HG02884 (cell line): ENCODE measurements around the gene NF2.
"Not testable (repeated sequence)": the region's sequence is repeated elsewhere in the genome, so short reads cannot be mapped to it uniquely, and the experiment has no call there.

Source experiments
- ATAC-seq: cut with Tn5 transposase; IDR thresholded peaks from one replicate; pipeline ENCODE4 v1.9.1; 2021; ENCODE audit warnings: mild to moderate bottlenecking, moderate library complexity; ENCODE audit not compliant: unreplicated experiment

Gene NF2

DNA sequence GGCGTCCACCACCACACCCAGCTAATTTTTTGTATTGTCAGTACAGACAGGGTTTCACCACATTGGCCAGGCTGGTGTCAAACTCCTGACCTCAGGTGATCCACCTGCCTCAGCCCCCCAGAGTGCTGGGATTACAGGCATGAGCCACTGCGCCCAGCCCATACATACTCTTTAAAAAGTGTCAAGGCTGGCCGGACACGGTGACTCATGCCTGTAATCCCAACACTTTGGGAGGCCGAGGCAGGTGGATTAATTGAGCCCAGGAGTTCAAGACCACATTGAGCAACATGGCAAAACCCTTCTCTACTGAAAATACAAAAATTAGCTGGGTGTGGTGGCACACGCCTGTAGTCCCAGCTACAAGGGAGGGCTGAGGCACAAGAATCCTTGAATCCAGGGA, 9.0 kb upstream of the NF2 start:
- ATAC-seq: not testable (repeated sequence)

- no peak for ATAC-seq
These were observed 7.0 kb upstream of the NF2 start for GRCh38 chr22:29596408-29596807.

DNA sequence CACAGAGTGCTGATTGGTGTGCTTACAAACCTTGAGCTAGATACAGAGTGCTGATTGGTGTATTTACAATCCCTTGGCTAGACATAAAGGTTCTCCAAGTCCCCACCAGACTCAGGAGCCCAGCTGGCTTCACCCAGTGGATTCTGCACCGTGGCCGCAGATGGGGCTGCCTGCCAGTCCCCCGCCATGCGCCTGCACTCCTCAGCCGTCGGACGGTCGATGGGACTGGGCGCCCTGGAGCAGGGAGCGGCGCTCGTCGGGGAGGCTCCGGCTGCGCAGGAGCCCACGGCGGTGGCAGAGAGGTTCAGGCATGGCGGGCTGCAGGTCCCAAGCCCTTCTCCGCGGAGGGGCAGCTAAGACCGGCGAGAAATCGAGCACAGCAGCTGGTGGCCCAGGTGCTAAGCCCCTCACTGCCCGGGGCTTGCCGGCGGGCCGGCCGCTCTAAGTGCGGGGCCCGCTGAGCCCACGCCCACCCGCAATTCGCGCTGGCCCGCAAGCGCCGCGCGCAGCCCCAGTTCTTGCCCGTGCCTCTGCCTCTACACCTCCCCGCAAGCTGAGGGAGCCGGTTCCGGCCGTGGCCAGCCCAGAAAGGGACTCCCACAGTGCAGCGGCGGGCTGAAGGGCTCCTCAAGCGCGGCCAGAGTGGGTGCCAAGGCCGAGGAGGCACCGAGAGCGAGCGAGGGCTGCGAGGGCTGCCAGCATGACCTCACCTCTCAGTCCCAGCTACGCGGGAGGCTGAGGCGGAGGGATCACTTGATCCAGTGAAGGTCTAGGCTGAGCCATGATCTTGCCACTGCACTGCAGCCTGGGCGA, 5.4 kb upstream of the NF2 start:
- not testable (repeated sequence) for ATAC-seq

DNA sequence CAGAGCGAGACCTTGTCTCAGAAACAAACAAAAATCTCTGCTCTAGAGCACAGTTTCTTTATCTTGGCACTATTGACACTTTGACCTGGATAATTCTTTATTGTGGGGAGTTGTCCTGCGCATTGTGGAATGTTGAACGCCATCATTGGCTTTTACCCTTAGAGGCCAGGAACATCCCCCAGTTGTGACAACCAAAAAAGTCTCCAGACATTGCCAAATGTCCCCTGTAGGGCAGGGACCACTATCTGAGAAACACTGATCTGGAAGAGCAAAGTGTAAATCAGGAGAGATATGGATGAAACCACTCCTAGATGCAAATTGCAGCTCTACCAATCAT, 4.8 kb upstream of the NF2 start:
- ATAC-seq: no peak

DNA sequence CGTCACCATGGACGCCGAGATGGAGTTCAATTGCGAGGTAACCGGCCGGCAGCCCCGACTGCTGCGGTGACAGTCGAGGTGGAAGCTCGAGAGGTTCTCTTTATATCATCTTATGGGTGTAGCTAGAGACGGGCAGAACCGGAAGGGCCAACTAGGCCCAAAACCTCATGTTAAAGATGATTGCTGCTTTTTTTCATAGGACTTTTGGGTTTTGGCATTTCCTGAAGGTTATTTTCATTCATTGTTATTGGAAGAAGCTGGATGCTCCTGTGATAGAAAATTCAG, 585 bp downstream of the NF2 start:
- ATAC-seq: no peak

- no peak for ATAC-seq
These were observed 2.1 kb downstream of the NF2 start for GRCh38 chr22:29605527-29605850.

DNA sequence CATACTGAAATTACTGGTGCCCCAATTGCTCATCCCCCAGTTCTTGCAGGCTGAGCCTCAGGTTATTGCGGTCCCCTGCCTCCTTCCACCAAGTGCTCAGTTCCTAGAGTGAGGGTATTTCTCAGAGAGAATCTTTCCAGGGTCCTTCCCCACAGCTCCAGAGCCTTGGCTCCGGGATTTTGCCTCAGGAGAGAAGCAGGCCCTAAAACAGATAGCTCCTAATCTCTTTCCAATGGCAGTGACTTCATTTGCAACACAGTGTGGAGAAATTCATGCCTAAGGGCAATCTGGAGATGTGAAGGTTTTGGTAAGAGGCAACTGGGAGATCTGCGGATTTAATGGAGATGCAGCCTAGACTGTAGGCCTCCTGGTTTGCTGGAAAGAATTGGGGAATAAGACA, 2.9 kb downstream of the NF2 start:
- no peak for ATAC-seq

GRCh38 chr22:29607426-29607825, 4.0 kb downstream of the NF2 start:
- ATAC-seq: no peak

DNA sequence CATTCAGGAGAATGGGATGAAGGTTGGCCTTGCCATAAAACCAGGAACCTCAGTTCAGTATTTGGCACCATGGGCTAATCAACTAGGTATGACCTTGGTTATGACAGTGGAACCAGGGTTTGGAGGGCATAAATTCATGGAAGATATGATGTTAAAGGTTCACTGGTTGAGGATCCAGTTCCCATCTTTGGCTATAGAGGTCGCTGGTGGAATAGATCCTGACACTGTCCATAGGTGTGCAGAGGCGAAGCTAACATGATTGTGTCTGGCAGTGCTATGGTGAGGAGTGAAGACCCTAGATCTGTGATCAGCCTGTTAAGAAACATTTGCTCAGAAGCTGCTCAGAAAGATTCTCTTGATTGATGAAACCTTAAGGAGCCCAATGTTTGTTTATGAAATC, 5.7 kb downstream of the NF2 start:
- ATAC-seq: no peak

DNA sequence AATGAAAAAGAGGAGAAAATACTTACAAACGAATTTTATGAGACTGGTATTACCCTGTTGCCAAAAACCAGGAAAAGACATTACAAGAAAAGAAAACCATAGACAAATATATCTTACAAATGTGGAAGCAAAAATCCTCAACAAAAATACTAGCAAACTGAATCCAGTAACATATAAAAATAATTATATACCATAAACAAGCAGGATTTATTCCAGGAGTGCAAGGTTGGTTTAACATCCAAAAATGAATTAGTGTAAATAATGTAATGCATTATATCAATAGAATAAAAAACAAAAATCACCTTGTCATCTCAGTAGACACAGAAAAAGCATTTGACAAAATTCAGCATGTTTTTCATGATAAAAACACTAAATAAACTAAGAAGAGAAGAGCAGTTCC, 7.3 kb downstream of the NF2 start:
- ATAC-seq: no peak

DNA sequence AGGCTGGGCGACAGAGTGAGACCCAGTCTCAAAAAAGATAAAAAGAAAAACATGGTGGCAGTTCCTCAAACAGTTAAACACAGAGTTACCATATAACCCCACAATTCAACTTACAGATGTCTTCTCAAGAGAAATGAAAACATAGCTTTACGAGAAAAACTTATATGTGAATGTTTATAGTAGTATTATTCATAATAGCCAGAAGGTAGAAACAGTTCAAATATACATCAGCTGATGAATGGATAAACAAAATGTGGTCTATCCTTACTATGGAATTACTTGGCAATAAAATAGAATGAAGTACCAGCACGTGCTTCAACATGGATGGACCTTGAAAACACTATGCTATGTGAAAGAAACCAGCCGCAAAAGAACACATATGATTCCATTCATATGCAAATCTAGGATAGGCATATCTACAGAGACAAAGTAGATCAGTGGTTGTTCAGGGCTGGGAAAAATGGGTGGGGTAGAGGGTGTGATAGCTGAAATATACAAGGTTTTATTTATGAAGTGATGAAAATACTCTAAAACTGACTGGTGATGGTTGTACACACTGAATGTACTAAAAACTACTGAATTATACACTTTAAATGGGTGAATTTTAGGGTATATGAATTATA, 12.4 kb downstream of the NF2 start:
- no peak for ATAC-seq

GRCh38 chr22:29617922-29618629, 14.6 kb downstream of the NF2 start:
- ATAC-seq: no peak

- ATAC-seq: no peak
These were observed 18.5 kb downstream of the NF2 start for GRCh38 chr22:29621761-29622526.

DNA sequence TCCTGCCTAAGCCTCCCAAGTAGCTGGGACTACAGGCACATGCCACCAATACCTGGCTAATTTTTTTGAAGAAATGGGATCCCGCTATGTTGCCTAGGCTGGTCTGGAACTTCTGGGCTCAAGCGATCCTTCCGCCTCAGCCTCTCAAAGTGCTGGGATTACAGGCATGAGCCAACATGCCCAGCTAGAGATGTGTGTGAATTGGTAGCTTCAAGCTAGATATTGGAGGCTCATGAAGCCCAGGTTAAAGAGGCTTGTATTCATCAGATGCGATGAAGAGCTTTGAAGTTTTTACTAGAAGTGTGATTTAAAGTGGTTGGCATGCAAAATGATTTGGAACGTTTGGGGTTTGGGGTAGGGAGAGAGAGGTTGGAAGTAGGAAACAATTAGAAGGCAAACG, 19.6 kb downstream of the NF2 start:
- ATAC-seq: no peak

GRCh38 chr22:29623553-29624169, 20.2 kb downstream of the NF2 start:
- no peak for ATAC-seq

DNA sequence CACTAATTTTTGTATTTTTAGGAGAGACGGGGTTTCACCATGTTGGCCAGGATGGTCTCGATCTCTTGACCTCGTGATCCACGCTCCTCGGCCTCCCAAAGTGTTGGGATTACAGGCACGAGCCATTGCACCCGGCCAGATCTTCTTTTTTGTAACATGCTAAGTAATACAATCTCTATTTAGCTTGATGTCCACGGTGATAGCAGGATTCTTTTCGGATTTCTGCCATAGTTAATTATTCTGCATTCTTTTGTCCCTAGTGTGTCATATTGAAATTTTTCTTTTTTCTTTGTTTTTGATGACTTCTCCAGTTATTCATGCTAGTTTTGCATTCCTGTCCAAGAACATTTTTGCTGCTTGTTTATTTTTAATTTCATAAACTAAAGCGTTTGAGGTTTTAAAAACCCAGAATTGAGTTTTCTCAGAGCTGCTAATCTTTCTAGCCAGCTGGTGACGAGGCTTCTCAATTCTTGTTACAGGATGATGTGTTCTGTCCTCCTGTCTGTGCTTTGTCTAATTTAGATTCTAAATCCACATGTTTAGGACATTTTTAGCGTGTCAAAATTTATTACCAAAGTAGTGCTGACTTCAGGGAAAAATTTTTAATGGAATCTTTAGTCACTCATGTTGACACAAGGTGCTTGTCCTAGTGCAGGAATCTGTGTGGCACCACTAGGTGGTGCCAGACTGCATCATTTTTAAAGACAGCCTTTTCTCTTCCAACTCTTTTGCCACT, 21.8 kb downstream of the NF2 start:
- ATAC-seq: no peak

DNA sequence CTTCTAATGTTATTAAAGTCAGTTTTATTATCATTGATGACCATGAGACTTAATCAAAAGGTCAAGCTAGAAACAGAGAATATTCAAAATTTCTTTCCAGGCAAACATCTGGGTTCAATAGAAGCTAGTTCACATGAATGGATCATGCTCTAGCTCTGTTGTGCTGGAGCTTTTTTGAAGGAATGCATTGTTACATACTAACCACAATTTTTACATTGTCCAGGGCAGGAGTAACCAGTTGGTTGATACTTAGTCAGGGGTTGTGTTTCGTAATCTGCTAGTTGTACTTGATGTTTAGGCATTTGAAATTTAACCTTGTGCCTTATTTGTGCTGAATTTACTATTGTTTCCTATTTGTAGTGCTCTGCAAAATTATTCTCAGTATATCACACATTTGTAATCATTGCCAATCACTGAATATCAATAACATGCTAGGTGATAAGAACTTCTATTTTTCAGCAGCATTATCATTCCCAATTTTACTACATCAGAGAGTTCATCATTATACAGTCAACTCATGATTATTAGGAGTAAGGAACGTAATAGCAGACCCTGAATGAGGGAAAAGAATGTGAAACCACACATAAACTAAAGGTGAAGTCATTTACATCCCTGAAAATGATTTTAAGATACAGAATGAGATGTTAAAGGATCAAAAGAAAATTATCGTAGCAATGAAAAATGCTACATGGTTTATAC, 23.2 kb downstream of the NF2 start:
- ATAC-seq: no peak

GRCh38 chr22:29627196-29627535, 23.7 kb downstream of the NF2 start:
- no peak for ATAC-seq

DNA sequence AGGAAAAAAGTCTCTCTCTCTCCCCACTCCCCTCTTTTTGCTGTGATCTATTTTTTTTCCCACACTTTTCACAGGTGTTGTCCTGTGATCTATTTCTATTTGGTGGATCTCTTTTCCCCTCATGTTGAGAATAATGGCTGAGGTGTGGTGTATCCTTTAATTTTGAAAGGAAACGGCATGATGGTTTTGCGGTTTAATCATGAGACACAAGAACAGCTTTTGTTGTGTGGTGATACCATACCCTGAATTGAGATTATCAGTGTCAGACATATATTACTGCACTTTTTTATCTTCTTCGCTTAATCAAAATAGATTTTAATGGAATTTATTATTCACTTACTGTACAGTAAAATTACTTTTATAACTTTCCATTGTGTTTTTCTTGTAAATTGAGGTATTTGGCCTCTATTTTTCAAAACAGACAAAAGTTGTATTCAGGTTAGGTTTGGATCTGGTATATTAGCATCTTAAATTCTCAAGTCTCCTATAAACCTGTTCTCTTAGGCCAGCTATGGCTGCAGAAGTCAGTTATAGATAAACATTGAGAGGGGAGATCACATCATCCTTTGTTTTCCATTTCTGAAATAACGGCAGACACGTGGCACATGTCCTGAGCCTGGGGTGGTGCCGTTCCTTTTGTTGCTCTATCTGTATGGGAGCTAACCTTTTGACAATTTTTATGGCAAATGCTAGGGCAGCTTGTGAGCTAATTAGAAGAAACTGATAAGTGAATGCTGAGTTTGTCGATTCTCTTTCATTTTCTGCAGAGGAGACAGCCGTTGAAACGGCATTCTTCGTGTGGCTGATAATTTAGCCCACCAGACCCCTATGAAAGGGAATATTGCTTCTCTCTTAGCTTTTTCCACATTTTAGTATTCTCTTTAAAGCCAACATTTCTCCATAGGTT, 25.8 kb downstream of the NF2 start:
- no peak for ATAC-seq
